HEK293 (cell line): ENCODE measurements around the gene LPCAT1.

ENCODE experiments used
- CTCF ChIA-PET: fragments of 350-600 bp; formaldehyde crosslinking; extraction: SDS; loops from one replicate; lab custom pipeline; 2021; ENCODE audit warnings: antibody characterized with exemption; lab: Yijun Ruan, JAX
- POLR2A ChIA-PET: fragments of 300-600 bp; formaldehyde crosslinking; extraction: SDS; loops from one replicate; lab custom pipeline; 2020; ENCODE audit warnings: antibody characterized with exemption, inconsistent platforms; lab: Yijun Ruan, JAX
- H3K27ac ChIP-seq: fragments of 200-500 bp; sonication (Bioruptor generic); 2 replicates; pipeline ENCODE4 v1.5.1; 2014; ENCODE audit warnings: low read depth, low read length, control low read depth, inconsistent platforms; ENCODE audit errors: extremely low read depth
- H3K36me3 ChIP-seq, 2 experiments: fragments of 200-500 bp in 1 of 2; sonication (Bioruptor generic) in 1 of 2; 1 replicate in 1 of 2; 2 replicates in 1 of 2; pipeline ENCODE4 v1.5.1; 2014 to 2017; ENCODE audit warnings: inconsistent platforms in 2 of 2, low read length in 2 of 2; ENCODE audit not compliant: control insufficient read depth in 2 of 2, insufficient read depth in 1 of 2
- H3K4me1 ChIP-seq: fragments of 200-500 bp; sonication (Bioruptor generic); 2 replicates; pipeline ENCODE4 v1.5.1; 2014; ENCODE audit warnings: mild to moderate bottlenecking, low read length, inconsistent platforms; ENCODE audit not compliant: control insufficient read depth, insufficient read depth
- H3K4me3 ChIP-seq: 2 replicates; pipeline ENCODE4 v1.5.1; 2011; ENCODE audit warnings: low read depth, mild to moderate bottlenecking, control low read depth, low read length, moderate library complexity
- H3K9me3 ChIP-seq: fragments of 200-500 bp; sonication (Bioruptor generic); 2 replicates; pipeline ENCODE4 v1.5.1; 2014; ENCODE audit warnings: low read depth, low read length, inconsistent platforms; ENCODE audit not compliant: control insufficient read depth, insufficient read depth
- GLI2 ChIP-seq: fragments of 450-650 bp; formaldehyde crosslinking; IDR thresholded peaks from 2 replicates; pipeline ENCODE4; 2017; ENCODE audit warnings: missing biosample characterization, missing genetic modification characterization, low read depth, borderline replicate concordance
- GLIS1 ChIP-seq: fragments of 450-650 bp; formaldehyde crosslinking; IDR thresholded peaks from 2 replicates; pipeline ENCODE4 v1.5.1; 2016; ENCODE audit warnings: missing biosample characterization, missing genetic modification characterization
- HOXA7 ChIP-seq: sonication (generic); formaldehyde crosslinking; IDR thresholded peaks from 2 replicates; pipeline ENCODE4 v1.8.1; 2022; ENCODE audit warnings: missing genetic modification reagents, borderline replicate concordance
- HOXC10 ChIP-seq: sonication (generic); formaldehyde crosslinking; IDR thresholded peaks from 2 replicates; pipeline ENCODE4 v1.8.1; 2023; ENCODE audit warnings: mild to moderate bottlenecking, missing genetic modification reagents
- KLF1 ChIP-seq: fragments of 450-650 bp; formaldehyde crosslinking; IDR thresholded peaks from 2 replicates; pipeline ENCODE4 v1.5.1; 2016; ENCODE audit warnings: missing biosample characterization, missing genetic modification characterization
- REPIN1 ChIP-seq: fragments of 450-650 bp; formaldehyde crosslinking; IDR thresholded peaks from 2 replicates; pipeline ENCODE4 v1.5.1; 2017; ENCODE audit warnings: missing biosample characterization, missing genetic modification characterization, low read depth
- SCRT1 ChIP-seq: fragments of 450-650 bp; formaldehyde crosslinking; IDR thresholded peaks from 2 replicates; pipeline ENCODE4 v1.5.1; 2016; ENCODE audit warnings: missing biosample characterization, missing genetic modification characterization, borderline replicate concordance
- SCRT2 ChIP-seq: fragments of 450-650 bp; formaldehyde crosslinking; IDR thresholded peaks from 2 replicates; pipeline ENCODE4 v1.5.1; 2016; ENCODE audit warnings: missing biosample characterization, missing genetic modification characterization
- ZNF112 ChIP-seq: fragments of 450-650 bp; formaldehyde crosslinking; IDR thresholded peaks from 2 replicates; pipeline ENCODE4 v1.5.0; 2017; ENCODE audit warnings: missing biosample characterization, missing genetic modification characterization
- ZNF121 ChIP-seq: fragments of 450-650 bp; formaldehyde crosslinking; IDR thresholded peaks from 2 replicates; pipeline ENCODE4 v1.5.1; 2016; ENCODE audit warnings: missing biosample characterization, missing genetic modification characterization
- ZNF239 ChIP-seq: fragments of 450-650 bp; formaldehyde crosslinking; IDR thresholded peaks from 2 replicates; pipeline ENCODE4 v1.5.1; 2016; ENCODE audit warnings: missing biosample characterization, missing genetic modification characterization
- ZNF37A ChIP-seq: fragments of 450-650 bp; IDR thresholded peaks from 2 replicates; pipeline ENCODE4 v1.5.1; 2018; ENCODE audit warnings: missing biosample characterization, missing genetic modification characterization
- ZNF501 ChIP-seq: fragments of 450-650 bp; formaldehyde crosslinking; IDR thresholded peaks from 2 replicates; pipeline ENCODE4 v1.5.1; 2016; ENCODE audit warnings: missing biosample characterization, missing genetic modification characterization
- ZNF521 ChIP-seq: fragments of 450-650 bp; formaldehyde crosslinking; IDR thresholded peaks from 2 replicates; pipeline ENCODE4 v1.5.1; 2017; ENCODE audit warnings: missing biosample characterization, mild to moderate bottlenecking, missing genetic modification characterization
- ZNF610 ChIP-seq: fragments of 450-650 bp; formaldehyde crosslinking; IDR thresholded peaks from 2 replicates; pipeline ENCODE4 v1.5.1; 2016; ENCODE audit warnings: missing biosample characterization, missing genetic modification characterization, borderline replicate concordance
- ZNF623 ChIP-seq: fragments of 450-650 bp; formaldehyde crosslinking; IDR thresholded peaks from 2 replicates; pipeline ENCODE4 v1.5.1; 2016; ENCODE audit warnings: missing biosample characterization, missing genetic modification characterization
- ZNF664 ChIP-seq: fragments of 450-650 bp; formaldehyde crosslinking; IDR thresholded peaks from 2 replicates; pipeline ENCODE4 v1.5.1; 2016; ENCODE audit warnings: missing biosample characterization, missing genetic modification characterization
- ZNF670 ChIP-seq: fragments of 450-650 bp; formaldehyde crosslinking; IDR thresholded peaks from 2 replicates; pipeline ENCODE4 v1.5.1; 2016; ENCODE audit warnings: missing biosample characterization, missing genetic modification characterization, low read depth
- ZNF791 ChIP-seq: fragments of 450-650 bp; formaldehyde crosslinking; IDR thresholded peaks from 2 replicates; pipeline ENCODE4 v1.5.1; 2016; ENCODE audit warnings: missing biosample characterization, missing genetic modification characterization
- ZNF830 ChIP-seq: fragments of 450-650 bp; IDR thresholded peaks from 2 replicates; pipeline ENCODE4 v1.5.0; 2018; ENCODE audit warnings: missing biosample characterization, missing genetic modification characterization, low read depth, mild to moderate bottlenecking, moderate library complexity
- TF ChIP-seq, protein P1 (sequence below): fragments of 450-650 bp; formaldehyde crosslinking; IDR thresholded peaks from 2 replicates; pipeline ENCODE4 v1.5.1; 2016; ENCODE audit warnings: missing biosample characterization, missing genetic modification characterization
- TF ChIP-seq, protein P2 (sequence below): fragments of 450-650 bp; formaldehyde crosslinking; IDR thresholded peaks from 2 replicates; pipeline ENCODE4 v1.5.1; 2016; ENCODE audit warnings: missing biosample characterization, missing genetic modification characterization
- TF ChIP-seq, protein P3 (sequence below): fragments of 450-650 bp; formaldehyde crosslinking; IDR thresholded peaks from 2 replicates; pipeline ENCODE4 v1.5.1; 2016; ENCODE audit warnings: missing biosample characterization, missing genetic modification characterization
- TF ChIP-seq, protein P4 (sequence below): sonication (generic); formaldehyde crosslinking; IDR thresholded peaks from 2 replicates; pipeline ENCODE4 v1.8.1; 2022; ENCODE audit warnings: mild to moderate bottlenecking, moderate library complexity, missing genetic modification reagents
- TF ChIP-seq, protein P5 (sequence below): fragments of 450-650 bp; formaldehyde crosslinking; IDR thresholded peaks from 2 replicates; pipeline ENCODE4 v1.5.1; 2017; ENCODE audit warnings: missing biosample characterization, missing genetic modification characterization

LPCAT1 gene

DNA sequence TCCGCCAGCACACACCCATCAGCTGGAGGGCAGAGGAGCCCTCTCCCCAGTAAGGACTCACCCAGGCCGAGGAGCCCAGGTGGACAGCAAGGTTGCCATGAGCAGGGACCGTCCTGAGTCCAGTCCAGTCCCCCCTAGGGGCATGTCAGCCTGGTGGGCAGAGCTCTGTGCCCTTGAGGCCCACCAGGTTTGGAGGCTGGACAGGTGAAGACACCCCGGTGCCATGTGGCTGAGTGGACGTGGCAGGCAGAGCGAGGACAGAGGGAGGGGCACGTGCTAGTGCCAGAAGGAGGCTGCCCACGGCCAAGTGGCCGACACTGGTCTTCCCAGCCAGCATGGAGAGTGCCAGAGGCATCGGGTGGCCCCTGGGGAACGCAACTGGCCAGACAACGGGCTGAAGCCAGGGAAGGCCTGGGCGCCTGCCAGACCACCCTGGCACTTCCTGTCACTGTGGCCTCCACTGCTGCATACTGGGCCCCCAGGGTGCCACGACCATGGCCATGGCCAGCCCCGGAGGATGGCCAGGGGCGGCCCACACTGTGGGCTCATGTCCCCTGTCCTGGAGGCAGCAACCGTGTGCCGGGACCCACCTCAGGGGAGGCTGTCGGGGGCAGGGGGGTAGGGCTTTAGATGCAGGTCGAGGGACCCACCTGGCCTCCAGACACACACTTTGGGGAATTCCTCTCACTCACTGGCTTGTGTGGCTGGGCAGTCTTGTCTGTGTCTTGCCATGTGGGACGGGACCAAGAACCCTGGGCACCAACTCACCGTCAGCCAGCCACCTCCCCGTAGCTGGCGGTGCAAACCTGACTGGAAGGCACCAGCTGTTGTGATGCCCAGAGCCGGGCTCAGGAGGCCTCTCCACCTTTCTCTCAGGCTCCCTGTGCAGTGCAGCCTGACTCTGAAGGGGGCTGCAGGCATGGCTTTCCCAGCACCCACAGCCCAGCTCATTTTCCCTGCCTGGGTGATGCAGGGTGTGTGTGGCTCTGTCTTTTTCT lies 42.3 kb upstream of the LPCAT1 start (continued):
- no peak for TF ChIP-seq ZNF121 (tag by site-specific recombination)
- TF ChIP-seq SCRT1 (tag by site-specific recombination): no peak
- no peak for TF ChIP-seq SCRT2
- TF ChIP-seq, protein P1, sequence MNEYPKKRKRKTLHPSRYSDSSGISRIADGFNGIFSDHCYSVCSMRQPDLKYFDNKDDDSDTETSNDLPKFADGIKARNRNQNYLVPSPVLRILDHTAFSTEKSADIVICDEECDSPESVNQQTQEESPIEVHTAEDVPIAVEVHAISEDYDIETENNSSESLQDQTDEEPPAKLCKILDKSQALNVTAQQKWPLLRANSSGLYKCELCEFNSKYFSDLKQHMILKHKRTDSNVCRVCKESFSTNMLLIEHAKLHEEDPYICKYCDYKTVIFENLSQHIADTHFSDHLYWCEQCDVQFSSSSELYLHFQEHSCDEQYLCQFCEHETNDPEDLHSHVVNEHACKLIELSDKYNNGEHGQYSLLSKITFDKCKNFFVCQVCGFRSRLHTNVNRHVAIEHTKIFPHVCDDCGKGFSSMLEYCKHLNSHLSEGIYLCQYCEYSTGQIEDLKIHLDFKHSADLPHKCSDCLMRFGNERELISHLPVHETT (tag by site-specific recombination): no peak

DNA sequence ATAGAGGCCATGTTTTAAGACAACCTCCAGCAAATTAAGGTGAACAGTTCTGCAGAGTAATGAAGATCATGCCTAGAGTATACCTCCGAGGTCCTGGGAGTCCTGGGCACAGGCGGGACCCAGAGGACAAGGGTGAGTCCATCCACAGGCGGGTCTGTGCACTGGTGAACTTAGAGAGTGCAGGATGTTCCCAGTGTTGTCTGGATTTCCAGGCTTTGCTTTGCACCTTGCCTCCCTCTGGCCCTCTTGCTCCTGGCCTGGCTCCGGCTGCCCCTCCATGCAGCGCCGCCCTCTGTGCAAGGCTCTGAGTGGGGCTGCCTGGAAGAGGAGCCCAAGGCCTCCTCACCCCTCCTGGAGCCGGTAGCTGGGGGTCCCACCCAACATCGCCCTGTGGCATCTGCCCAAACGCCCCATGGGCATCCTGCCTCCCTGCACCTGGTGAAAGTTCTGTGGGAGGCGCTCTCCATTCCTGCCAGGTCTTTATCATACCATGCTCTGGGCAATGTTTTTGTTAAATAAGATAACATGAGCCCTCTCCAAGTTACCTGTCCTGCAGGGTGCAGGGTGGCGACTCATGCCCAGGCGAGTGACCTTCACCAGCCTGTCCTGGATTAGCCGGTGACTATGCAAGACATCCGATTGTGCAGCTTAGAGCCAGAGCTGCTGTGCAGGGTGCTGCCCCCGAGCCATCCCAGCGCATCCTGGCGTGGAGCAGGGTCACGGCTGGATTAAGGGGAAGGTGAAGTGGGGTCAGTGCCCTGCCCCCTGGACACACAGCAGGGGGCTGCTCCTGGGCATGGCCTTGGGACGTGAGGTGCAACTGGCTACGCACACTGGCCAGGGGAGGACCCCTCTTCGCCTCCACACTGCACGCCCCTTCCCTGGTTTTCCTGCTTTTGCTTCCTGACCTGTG lies 41.3 kb upstream of the LPCAT1 start:
- CTCF ChIA-PET: no interaction called here

DNA sequence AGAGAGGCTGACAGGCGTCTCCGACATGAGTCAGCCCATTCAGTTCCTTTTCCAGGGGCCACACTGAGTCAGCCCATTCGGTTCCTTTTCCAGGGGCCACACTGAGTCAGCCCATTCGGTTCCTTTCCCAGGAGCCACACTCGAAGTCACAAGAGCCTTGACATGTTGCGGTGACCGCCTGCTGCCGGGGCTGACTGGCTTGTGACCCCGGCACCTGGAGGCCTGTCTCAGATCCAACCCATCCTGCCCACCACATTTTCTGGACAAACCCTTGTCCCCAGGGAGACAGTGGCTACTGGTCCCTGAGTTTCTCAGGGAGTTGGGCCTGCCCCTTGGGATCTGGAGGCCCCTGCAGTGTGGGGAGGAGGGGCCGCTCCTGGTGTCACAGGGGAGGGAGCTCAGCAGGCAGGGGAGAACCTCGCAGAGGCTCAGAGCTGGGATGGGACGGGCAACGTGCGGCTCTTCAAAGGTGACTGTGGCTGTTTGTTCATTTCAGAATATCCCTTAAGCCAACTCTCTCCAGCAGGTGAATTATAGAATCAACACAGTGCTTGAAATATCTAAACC lies 40.5 kb upstream of the LPCAT1 start:
- Histone ChIP-seq H3K4me1 (no peaks in the 10 kb centered on the region), H3K36me3 (peaks cover 0 to 11% of the 10 kb centered on the region in 2 experiments; a peak in 1 of 3 replicates), H3K9me3 (no peaks in the 10 kb centered on the region), H3K4me3 (no peak overlapping the region), H3K27ac (no peak overlapping the region)
- POLR2A ChIA-PET: no interaction called here
- CTCF ChIA-PET: no interaction called here
- TF ChIP-seq ZNF830 (tag by site-specific recombination): no peak
- 0 out of 2 replicates have a peak, but pooled peaks have one; percentile 19 for TF ChIP-seq GLIS1 (tag by site-specific recombination)
- TF ChIP-seq, protein P2, sequence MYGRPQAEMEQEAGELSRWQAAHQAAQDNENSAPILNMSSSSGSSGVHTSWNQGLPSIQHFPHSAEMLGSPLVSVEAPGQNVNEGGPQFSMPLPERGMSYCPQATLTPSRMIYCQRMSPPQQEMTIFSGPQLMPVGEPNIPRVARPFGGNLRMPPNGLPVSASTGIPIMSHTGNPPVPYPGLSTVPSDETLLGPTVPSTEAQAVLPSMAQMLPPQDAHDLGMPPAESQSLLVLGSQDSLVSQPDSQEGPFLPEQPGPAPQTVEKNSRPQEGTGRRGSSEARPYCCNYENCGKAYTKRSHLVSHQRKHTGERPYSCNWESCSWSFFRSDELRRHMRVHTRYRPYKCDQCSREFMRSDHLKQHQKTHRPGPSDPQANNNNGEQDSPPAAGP (tag by site-specific recombination): 0 out of 2 replicates have a peak, but pooled peaks have one; percentile 27
- no peak for TF ChIP-seq ZNF239 (tag by site-specific recombination)
- TF ChIP-seq, protein P3, sequence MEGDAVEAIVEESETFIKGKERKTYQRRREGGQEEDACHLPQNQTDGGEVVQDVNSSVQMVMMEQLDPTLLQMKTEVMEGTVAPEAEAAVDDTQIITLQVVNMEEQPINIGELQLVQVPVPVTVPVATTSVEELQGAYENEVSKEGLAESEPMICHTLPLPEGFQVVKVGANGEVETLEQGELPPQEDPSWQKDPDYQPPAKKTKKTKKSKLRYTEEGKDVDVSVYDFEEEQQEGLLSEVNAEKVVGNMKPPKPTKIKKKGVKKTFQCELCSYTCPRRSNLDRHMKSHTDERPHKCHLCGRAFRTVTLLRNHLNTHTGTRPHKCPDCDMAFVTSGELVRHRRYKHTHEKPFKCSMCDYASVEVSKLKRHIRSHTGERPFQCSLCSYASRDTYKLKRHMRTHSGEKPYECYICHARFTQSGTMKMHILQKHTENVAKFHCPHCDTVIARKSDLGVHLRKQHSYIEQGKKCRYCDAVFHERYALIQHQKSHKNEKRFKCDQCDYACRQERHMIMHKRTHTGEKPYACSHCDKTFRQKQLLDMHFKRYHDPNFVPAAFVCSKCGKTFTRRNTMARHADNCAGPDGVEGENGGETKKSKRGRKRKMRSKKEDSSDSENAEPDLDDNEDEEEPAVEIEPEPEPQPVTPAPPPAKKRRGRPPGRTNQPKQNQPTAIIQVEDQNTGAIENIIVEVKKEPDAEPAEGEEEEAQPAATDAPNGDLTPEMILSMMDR (tag by site-specific recombination): no peak
- no peak for TF ChIP-seq HOXA7 (CRISPR knock-in tag)
- no peak for TF ChIP-seq KLF1 (tag by site-specific recombination)
- TF ChIP-seq ZNF501 (tag by site-specific recombination): no peak
- no peak for TF ChIP-seq ZNF670 (tag by site-specific recombination)

More for the DNA sequence above, 41.3 kb upstream of the LPCAT1 start:
- H3K4me1 ChIP-seq: no peaks in the 10 kb centered on the region
- TF ChIP-seq HOXC10 (CRISPR knock-in tag) (no peak), GLI2 (tag by site-specific recombination) (no peak), ZNF37A (no peak), ZNF623 (tag by site-specific recombination) (no peak), ZNF610 (tag by site-specific recombination) (no peak), GLIS1 (tag by site-specific recombination) (no peak), ZNF664 (tag by site-specific recombination) (no peak), ZNF791 (tag by site-specific recombination) (no peak), ZNF521 (tag by site-specific recombination) (no peak), KLF1 (tag by site-specific recombination) (no peak), ZNF112 (tag by site-specific recombination) (no peak), REPIN1 (tag by site-specific recombination) (no peak)
- TF ChIP-seq, protein P4, sequence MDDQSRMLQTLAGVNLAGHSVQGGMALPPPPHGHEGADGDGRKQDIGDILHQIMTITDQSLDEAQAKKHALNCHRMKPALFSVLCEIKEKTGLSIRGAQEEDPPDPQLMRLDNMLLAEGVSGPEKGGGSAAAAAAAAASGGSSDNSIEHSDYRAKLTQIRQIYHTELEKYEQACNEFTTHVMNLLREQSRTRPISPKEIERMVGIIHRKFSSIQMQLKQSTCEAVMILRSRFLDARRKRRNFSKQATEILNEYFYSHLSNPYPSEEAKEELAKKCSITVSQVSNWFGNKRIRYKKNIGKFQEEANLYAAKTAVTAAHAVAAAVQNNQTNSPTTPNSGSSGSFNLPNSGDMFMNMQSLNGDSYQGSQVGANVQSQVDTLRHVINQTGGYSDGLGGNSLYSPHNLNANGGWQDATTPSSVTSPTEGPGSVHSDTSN (CRISPR knock-in tag): no peak
- TF ChIP-seq, protein P5, sequence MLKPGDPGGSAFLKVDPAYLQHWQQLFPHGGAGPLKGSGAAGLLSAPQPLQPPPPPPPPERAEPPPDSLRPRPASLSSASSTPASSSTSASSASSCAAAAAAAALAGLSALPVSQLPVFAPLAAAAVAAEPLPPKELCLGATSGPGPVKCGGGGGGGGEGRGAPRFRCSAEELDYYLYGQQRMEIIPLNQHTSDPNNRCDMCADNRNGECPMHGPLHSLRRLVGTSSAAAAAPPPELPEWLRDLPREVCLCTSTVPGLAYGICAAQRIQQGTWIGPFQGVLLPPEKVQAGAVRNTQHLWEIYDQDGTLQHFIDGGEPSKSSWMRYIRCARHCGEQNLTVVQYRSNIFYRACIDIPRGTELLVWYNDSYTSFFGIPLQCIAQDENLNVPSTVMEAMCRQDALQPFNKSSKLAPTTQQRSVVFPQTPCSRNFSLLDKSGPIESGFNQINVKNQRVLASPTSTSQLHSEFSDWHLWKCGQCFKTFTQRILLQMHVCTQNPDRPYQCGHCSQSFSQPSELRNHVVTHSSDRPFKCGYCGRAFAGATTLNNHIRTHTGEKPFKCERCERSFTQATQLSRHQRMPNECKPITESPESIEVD: no peak
- H3K4me3 ChIP-seq: no peak overlapping the region
- POLR2A ChIA-PET: no interaction called here
- H3K27ac ChIP-seq: no peak overlapping the region
- peaks cover 0 to 11% of the 10 kb centered on the region in 2 experiments; a peak in 1 of 3 replicates for H3K36me3 ChIP-seq
- H3K9me3 ChIP-seq: no peaks in the 10 kb centered on the region
